ENCODE measurements around the gene MYBPH.

Gene MYBPH

GRCh38 chr1:203128716-203129500 lies 46.7 kb downstream of the MYBPH start:
- no peak for DNase-seq (ENCODE audit: low read depth)

DNA sequence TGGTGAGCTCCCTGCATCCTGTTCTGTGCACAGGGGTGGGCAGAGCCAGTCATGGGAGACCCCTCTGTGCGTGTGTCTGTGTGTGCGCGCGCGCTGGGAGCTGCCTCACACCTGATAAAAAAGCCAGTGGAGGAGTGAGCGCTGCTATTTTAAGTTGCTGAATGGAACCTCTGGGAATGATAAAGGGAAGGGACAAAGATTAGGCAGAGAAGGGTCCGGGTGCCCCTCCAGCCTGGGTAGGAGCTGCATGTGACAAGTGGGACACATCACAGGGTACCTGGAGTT lies 47.3 kb downstream of the MYBPH start:
- no peak for DNase-seq (ENCODE audit: low read depth)

GRCh38 chr1:203127666-203128430 lies 47.8 kb downstream of the MYBPH start, which contains the start of gene ADORA1:
Gene ADORA1 (plus strand): TSS chr1:203127726. CDS start chr1:203128842, 1,116 bp downstream.
- peak; percentile 73 for DNase-seq (ENCODE audit: low read depth)

GRCh38 chr1:203126866-203127665 lies 48.6 kb downstream of the MYBPH start:
- peak; percentile 66 for DNase-seq (ENCODE audit: low read depth)

DNA sequence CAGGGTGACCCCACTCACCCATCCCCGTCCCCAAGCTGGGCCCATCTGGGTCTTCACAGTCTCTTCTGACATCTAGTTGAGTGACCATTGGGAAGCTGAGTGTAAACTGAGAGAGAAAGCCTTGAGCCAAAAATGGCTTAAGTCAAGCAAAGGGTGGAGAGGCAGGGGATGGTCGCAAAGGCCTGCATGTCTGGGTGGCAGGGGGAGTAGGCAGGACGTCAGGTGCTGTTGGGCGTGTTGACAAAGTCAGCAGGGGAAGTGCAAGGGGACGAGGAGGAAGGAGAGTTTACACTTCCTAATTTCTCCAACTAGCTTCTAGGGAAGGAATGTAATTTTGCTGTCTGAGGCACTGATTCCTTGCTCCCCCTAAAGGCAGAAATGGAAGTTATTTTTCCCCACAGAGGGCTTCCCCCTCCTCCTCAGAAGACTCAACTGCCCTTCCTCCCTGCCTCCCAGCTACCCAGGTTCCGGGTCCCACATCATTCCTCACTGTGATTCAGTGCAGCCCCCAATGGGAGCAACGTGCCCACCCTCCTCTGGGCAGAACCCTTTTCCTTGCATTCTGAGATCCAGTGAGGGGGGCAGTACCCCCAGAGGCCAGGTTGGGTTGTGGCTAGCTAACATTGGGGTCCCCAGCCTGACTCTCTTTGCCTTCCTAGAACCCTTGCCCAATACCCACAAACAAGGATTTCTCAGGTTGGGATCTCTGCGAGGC lies 49.3 kb downstream of the MYBPH start:
- peak; percentile 64 for DNase-seq (ENCODE audit: low read depth)

DNA sequence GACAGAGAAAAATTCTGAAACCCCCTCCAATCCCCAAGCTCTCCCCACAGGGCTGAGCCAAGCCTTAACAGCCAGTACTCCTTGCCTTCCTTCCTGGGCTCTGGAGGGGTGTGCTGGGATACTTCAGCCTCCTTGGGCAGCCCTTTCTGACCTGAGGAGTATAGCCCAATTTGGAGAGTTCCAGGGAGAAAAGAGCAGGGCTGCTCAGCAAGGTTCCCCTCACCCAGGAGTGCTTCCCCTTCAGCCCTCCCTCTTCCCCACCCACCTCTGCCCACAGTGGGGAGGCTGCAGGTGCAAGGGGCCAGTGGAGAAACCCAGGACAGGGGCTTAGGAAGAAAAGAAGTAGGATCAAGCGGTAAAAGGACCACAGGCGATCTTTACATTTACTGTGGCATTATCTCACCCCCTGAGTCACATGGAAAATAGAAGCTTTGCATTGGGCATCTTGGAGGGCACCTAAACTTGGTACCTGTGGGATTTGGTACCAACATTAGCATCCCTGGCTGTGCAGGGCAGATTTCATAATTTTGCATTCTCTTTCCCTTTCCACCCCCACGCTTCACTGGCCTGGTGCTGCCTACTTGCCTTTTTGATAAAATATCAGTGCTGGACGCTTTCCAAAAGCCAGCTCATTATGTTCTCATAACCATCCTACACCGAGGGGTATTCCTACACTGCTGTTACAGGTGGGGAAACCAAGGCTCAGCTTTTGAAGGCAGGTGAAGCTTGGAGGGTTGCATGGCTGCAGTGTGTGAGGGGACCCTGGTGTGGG lies 50.9 kb downstream of the MYBPH start:
- peak; percentile 21 for DNase-seq (ENCODE audit: low read depth)

GRCh38 chr1:203124011-203124410 lies 51.6 kb downstream of the MYBPH start:
- DNase-seq (ENCODE audit: low read depth), result no peak

- DNase-seq (ENCODE audit: low read depth), result no peak
Observed at GRCh38 chr1:203122159-203122558, 53.5 kb downstream of the MYBPH start.

- no peak for DNase-seq (ENCODE audit: low read depth)
Observed at GRCh38 chr1:203121186-203122015, 54.2 kb downstream of the MYBPH start.

DNA sequence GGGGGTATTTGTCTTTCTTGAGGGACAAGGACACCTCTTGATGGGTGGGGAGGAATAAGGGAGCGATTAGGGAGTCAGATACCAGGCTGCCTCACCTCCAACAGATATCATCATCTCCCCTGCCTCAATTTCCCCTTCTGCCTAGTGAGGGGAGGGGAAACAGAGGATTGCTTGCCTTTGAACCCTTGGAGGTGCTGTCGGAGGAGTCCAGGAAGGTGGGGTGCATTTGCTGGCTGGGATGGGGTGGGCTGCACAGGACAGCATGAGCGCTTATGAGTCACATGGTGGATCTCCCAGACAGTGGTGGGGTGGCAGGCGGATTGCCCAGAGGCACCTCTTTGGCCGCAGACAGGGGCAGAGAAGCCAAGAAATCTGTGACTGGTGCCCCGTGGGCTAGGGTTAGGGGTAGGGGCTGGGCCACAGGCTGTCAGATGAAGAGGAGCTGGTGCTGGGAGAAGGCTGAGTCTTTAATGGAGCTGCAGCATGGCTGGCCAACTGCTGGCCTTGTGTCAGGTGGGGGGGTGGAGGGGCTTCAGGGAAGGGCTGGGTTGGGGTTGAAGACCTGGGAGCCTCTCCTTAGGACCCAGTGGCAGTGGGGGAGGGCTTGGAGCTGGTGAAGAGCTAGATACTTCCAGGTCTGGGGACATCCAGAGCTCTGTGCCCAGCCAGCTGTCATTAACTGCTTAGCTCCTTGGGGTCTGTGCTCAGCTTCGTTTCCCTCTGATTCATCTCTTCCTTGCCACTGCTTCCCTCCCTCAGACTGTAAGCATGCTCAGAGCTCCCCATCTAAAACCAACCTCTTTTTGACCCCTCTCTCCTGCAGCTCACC lies 55.1 kb downstream of the MYBPH start:
- DNase-seq (ENCODE audit: low read depth), result no peak
